Stimulated activated CD8-positive, alpha-beta memory T cell treated with anti-CD3 and anti-CD28 coated beads, Interleukin-15, amount 100 ng/mL, for 1 hour (primary cell): ENCODE measurements around the gene PSAPL1.

Experiments
- DNase-seq: peaks from one replicate; pipeline ENCODE4 v3.0.0-alpha.2; 2020; ENCODE audit warnings: low read depth

Gene PSAPL1

GRCh38 chr4:7396186-7396910 is 38.4 kb downstream of the PSAPL1 start:
- DNase-seq = no peak

GRCh38 chr4:7395645-7396044 is 39.1 kb downstream of the PSAPL1 start:
- DNase-seq = no peak

- DNase-seq = no peak
These were observed 39.9 kb downstream of the PSAPL1 start for GRCh38 chr4:7394681-7395451.

GRCh38 chr4:7393601-7394575 is 40.8 kb downstream of the PSAPL1 start:
- DNase-seq = no peak

- no peak for DNase-seq
These were observed 42.0 kb downstream of the PSAPL1 start for GRCh38 chr4:7392438-7393421.

DNA sequence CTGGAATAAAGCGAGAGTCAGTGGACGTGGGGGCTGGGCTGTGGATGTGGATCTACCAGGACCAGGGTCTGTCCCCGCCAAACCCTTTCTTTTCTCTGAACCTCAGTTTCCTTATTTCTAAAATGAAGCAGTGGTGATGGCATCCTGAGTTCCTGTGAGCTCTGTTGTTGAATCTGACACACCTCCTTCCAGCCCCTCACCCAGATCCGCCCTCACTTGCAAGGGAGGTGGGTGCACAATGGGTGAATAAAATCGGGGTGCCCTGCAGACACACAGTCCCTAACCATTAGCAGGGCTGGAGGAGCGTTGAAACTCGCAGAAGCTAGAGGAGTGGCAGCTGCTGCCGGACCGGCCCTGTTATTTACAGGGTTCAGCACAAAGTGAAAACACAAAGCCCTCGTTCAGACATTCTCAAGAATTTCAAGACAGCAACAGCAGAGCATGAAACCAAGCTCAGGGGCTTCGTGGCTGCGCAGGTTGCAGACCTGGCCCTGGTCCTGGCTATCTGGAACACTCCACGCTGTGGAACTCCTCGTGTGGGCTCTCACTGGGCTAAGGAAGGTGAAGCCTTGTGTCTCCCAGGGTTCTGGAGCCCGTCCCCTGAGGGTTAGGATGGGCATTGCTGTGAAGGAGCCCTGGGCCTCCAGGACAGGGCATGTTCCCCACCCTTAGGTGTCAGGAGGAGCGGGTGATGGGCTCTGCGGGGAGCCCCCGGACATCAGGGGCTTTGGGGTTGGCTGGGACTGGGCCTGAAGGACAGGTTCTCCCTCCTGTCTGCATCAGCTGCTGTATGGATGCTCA is 42.9 kb downstream of the PSAPL1 start:
- no peak for DNase-seq

DNA sequence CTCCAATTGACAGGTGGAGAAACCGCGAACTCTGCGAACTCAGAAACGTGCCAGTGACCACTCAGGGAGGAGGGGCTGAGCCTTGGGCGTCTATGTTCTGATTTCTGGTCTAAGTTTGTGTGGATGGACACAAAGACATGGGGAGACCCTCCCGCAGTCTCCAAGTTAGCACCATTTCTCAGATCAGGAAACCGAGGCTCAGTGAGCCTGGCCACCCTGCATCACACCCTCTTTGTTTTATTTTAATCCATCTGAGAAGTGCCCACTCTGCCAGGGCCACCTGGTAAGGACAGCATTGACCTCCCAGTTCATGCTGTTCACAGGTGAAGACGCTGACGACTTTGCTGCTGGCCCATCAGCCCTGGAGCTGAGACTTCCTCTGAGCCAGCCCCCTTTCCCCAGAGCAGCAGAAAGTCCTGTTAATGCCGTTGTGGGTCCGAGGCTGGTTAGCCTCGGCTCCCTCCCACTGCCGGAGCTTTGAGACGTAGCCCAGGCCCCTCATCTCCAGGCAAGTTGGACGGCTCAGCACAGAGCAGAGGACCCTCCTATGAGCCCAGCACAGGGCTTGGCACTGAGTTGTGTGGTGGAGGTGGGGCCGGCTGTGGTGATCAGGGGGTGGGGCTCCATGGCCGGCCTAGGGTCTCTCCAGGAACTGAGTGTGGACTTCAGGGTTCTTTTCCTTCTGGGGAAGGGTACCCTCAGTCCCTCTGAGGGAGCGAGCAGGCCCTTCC is 43.7 kb downstream of the PSAPL1 start:
- no peak for DNase-seq

- DNase-seq = no peak
These were observed 44.4 kb downstream of the PSAPL1 start for GRCh38 chr4:7390336-7390735.

DNA sequence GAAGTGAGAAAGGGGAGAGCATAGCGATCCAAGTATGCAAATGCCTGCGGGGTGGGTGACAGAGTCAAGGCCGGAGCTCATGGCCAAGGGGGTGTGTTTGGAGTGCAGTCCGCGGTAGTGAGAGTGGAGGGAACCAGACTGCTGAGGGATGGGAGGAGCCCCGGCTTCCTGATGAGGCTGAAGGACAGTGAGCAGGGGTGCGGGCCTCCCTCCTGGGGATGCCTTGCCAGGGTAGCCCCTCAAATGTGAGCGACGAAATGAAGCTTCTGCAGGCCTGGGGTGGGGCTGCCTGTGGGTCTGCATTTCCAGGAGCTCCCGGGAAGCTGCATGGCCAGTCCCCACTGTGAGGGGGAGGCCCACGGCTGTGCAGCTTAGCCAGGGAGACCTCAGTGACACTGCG is 45.0 kb downstream of the PSAPL1 start:
- no peak for DNase-seq

DNA sequence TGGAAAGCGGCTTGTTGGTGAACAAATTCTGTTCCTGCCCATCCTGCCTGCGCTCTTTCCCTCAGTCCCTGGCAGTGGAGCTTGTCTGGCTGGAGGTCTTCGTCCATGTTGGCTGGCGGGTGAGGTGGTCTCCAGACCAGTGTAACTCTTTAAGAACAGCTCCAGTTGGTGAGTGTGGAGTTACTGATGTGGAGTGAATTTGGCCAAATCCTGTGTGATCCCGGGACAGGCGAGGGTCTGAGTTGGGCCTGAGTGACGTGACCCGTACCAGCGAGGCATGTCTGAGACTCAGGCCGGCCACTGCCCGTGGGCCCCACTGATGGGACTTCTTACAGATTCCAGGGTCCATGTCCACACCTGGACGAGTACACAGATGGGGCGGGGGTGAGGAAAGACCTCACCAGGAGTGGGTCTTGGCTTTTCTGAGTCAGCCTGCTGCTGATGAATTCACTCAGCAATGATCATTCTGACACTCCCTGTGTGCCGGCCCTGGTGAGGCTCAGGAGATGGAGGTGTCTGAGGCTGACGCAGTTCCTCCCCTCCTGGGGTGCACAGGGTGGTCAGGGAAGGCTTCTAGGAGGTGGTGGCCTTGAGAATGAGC is 45.5 kb downstream of the PSAPL1 start:
- DNase-seq = no peak

DNA sequence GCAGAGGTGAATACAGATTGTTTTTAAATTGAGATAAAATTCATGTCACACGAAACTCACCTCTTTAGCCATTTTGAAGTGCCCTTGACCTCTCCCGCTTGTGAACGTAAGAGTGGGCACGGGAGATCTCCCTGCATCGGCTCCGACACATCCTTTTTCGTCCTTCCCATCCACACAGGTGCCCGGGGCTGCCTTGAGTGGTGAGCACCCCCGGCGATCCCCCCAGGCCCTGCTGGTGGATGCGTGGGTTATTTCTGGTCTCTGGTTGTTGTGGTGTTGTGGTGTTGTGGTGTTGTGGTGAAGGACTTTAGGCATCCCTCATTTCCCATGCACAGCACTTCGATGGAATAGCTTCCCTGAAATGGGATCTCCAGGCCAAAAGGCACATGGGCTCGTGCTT is 46.1 kb downstream of the PSAPL1 start:
- no peak for DNase-seq

DNA sequence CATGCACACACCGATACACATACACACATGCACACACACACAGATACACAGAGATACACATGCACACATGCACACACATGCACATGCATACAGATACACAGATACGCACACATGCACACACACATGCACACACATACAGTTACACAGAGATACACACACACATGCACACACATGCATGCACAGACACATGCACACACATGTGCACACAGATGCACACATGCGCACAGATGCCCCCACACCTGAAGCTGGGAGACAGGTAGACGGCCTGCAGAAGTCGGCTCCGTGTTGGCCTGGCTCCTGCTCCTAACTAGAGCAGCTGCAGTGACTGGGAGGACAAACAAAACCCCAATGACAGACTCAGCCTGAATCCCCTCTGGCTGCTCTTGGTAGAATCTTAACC is 46.8 kb downstream of the PSAPL1 start:
- DNase-seq = no peak

- DNase-seq = no peak
These were observed 49.5 kb downstream of the PSAPL1 start for GRCh38 chr4:7384929-7385890.

DNA sequence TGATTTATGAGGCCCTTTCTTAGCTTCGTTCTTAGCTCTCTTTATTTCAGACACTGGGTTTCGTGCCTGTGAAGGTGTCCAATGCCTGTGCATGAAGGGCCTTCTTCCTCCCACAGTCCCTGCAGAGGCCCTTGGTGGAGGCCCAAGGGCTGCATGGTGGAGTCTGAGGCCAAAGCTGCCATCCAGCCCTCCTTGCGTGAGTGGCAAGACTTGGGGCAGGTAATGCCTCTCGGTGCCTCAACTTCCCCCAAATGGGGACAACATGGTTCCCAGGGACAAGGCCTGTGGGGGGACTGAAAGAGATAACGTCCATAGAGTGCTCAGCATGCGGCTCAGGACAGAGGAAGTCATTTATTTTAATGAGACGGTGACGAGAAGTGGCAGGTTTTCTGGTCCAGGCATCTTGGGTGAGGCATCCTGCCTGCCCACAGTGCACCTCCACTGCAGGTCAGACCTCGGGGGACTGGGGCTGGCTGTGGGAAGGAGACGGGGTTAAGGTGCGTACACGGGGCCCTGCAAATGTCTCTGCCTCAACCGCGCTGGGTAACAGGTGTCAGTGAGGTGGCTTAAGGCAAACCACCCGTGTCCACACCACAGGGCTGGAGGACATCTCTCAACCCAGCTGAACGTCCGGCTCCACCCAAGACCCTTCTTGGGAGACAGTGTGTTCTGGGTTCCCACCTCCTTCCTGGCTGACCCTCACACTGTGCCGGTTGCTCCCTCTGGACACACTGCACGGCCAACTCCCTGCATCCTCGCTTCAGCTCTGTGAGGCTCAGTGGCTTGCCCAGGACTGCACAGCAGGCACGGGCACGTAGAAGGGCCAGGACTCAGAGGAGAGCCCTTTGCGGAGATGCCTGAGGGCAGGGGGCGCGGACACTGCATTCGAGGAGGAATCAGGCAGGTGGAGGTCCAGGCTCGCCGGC is 50.5 kb downstream of the PSAPL1 start:
- DNase-seq = no peak

GRCh38 chr4:7383266-7383665 is 51.5 kb downstream of the PSAPL1 start:
- DNase-seq = no peak

DNA sequence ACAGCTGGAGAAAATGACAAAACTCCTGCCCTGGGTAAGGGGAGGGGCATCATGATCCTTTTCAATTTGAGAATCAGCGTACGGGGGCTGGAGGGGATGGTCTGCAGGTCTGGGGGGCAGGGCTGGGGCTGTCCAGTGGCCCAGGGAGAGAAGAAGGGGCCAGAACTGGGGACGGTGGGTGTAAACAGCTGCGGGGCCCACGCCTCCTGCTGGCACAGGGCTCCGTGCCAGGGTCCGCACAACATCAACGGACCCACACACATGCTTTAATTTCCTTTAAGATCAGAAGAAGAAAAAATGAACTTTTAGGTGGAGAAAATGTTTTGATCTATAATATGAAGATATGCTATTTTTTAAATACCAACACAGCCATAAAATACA is 52.1 kb downstream of the PSAPL1 start:
- DNase-seq = no peak
